Measurements from ENCODE around the gene LRRC75B.
"Not testable (repeated sequence)": the region's sequence is repeated elsewhere in the genome, so short reads cannot be mapped to it uniquely, and the experiment has no call there.

LRRC75B gene

DNA sequence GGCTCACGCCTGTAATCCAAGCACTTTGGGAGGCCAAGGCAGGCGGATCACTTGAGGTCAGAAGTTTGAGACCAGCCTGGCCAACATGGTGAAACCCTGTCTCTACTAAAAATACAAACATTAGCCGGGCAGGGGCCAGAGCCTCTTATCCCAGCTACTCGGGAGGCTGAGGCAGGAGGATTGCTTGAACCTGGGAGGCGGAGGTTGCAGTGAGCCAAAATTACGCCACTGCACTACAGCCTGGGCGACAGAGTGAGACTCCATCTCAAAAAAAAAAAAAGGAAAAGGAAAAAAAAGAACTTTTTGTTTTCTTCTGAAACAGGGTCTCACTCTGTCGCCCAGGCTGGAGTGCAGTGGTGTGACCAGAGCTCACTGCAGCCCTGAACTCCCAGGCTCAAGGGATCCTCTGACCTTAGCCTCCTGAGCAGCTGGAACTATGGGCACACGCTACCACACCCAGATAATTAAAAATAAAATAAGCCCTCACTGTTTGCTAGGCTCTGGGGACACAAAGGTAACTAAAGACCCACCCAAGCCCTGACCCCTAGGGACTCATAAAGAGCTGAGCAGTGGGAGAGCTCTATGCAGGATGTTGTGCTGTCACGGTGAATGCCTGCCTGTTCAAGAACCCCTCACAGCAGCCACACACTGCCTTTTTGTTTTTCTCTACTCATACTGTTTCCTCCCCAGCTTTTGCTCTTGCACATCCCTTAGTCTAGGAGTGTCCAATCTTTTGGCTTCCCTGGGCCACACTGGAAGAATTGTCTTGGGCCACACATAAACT, 40.2 kb downstream of the LRRC75B start:
- H3K36me3 ChIP-seq (ENCODE audit: control insufficient read depth in 2 of 2, insufficient read depth in 1 of 2, low read length in 2 of 2) = peaks cover 6 to 58% of the 10 kb centered on the region in 2 experiments
- peak; percentile 54; the same call in 1 of the 2 replicates for TF ChIP-seq KLF1 (tag by site-specific recombination; IDR thresholded peaks at IDR 0.05)
- TF ChIP-seq, protein P1, sequence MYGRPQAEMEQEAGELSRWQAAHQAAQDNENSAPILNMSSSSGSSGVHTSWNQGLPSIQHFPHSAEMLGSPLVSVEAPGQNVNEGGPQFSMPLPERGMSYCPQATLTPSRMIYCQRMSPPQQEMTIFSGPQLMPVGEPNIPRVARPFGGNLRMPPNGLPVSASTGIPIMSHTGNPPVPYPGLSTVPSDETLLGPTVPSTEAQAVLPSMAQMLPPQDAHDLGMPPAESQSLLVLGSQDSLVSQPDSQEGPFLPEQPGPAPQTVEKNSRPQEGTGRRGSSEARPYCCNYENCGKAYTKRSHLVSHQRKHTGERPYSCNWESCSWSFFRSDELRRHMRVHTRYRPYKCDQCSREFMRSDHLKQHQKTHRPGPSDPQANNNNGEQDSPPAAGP (tag by site-specific recombination; IDR thresholded peaks at IDR 0.05) = 0 out of 2 replicates have a peak, but pooled peaks have one; percentile 17
- 0 out of 2 replicates have a peak, but pooled peaks have one; percentile 24 for TF ChIP-seq GLIS1 (tag by site-specific recombination; IDR thresholded peaks at IDR 0.05)
- POLR2A ChIA-PET = interaction anchor here (1.3 to 4.0 kb wide), 3 partner anchors 9 to 41 kb away, joined by 3 to 33 read pairs (median 4); no protein-coding TSS in a partner anchor
- CTCF ChIA-PET; H3K27ac ChIP-seq (ENCODE audit: extremely low read depth, low read depth, low read length); H3K4me3 ChIP-seq (ENCODE audit: low read depth, low read length); H3K9me3 ChIP-seq (ENCODE audit: control insufficient read depth, insufficient read depth, low read depth, low read length); H3K4me1 ChIP-seq (ENCODE audit: control insufficient read depth, insufficient read depth, low read length): not testable (repeated sequence)

DNA sequence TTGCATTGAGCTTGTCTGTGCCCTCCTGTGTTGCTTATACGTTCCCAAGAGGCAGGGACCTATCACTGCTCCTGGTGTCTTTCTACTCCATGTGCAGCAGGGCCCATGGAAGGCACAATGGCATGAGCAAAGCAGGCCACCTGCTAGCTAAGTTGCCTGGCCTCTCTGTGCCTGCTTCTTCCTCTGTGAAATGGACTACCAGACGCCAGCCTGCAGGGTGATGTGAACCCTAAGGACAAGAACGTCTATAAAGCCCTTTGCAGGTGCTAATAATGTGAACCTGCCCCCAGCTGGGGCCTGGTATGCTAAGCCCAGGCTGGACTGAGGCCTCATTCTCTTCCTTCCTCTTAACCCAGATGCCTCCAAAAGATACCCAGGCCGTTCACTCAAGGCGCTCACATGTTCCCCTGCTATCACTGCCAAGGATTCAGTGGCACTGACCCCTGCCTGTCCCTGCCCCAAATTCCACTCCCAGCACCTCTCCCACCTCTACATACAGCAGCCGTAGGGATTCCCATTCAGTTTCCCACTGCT, 41.9 kb downstream of the LRRC75B start:
- CTCF ChIA-PET = interaction anchor here (0.9 kb wide), 1 partner anchor 24 kb away, joined by 4 read pairs; no protein-coding TSS in a partner anchor

DNA sequence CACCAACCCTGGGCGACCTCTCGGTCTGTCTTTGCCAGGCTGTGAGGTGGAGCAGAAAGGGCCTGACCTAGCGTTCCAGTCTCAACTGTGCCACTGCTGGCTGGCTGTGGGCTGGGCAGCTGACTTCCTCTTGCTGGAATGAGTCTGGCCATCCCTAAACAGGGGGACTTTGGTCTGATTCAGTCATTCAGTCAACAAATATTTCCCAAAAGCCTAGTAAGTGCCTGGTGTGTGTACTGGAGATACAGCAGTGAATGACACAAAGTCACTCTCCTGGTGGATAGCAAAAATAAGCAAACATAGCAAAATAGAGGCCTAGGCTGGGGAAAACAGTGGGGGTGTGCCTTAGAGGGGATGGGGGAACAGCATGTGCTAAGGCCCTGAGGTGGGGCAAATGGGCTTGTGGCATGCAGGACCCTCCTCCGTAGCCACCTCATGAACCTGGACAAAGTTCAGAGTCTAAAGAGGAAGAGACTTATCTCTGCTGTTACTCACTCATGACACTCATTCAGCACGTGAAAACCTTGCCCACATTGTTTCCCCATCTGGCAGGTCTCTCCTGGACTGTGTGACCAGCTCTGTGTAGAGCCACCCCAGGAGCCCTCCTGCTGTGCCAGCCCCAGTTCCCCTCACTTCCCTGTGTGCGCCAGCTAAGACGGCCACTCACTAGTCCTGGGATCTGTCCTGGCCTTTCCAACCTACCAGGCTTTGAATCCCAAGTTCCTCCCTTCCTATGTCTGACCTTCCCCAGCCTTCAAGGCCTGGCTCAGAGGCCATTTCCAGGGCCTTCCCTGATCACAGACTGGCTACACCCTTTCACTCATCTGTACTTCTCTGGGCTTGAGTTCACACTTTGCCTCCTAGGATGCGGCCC, 42.6 kb downstream of the LRRC75B start:
- H3K4me3 ChIP-seq (ENCODE audit: low read depth, low read length) = no peak overlapping the region
- H3K27ac ChIP-seq (ENCODE audit: extremely low read depth, low read depth, low read length) = no peak overlapping the region
- peaks cover 5% of the 10 kb centered on the region; the same call in 1 of the 2 replicates for H3K4me1 ChIP-seq (ENCODE audit: control insufficient read depth, insufficient read depth, low read length)
- peaks cover 0 to 64% of the 10 kb centered on the region in 2 experiments for H3K36me3 ChIP-seq (ENCODE audit: control insufficient read depth in 2 of 2, insufficient read depth in 1 of 2, low read length in 2 of 2)
- TF ChIP-seq ZNF664 (tag by site-specific recombination; IDR thresholded peaks at IDR 0.05) (no peak), YY2 (tag by site-specific recombination; IDR thresholded peaks at IDR 0.05) (no peak), ZNF558 (tag by site-specific recombination; IDR thresholded peaks at IDR 0.05) (no peak), ZNF623 (tag by site-specific recombination; IDR thresholded peaks at IDR 0.05) (peak; percentile 85), ZNF132 (tag by site-specific recombination; IDR thresholded peaks at IDR 0.05; ENCODE audit: borderline replicate concordance) (no peak), ZNF366 (tag by site-specific recombination; conservative IDR thresholded peaks at IDR 0.05) (no peak), ZNF114 (tag by site-specific recombination; IDR thresholded peaks at IDR 0.05) (no peak), GLIS1 (tag by site-specific recombination; IDR thresholded peaks at IDR 0.05) (peak; percentile 47), SALL2 (tag by site-specific recombination; IDR thresholded peaks at IDR 0.05; ENCODE audit: borderline replicate concordance) (no peak), SCRT1 (tag by site-specific recombination; IDR thresholded peaks at IDR 0.05; ENCODE audit: borderline replicate concordance) (no peak), ZNF311 (tag by site-specific recombination; IDR thresholded peaks at IDR 0.05; ENCODE audit: borderline replicate concordance) (no peak), ZIC2 (tag by site-specific recombination; IDR thresholded peaks at IDR 0.05) (peak; percentile 41)
- TF ChIP-seq, protein P2, sequence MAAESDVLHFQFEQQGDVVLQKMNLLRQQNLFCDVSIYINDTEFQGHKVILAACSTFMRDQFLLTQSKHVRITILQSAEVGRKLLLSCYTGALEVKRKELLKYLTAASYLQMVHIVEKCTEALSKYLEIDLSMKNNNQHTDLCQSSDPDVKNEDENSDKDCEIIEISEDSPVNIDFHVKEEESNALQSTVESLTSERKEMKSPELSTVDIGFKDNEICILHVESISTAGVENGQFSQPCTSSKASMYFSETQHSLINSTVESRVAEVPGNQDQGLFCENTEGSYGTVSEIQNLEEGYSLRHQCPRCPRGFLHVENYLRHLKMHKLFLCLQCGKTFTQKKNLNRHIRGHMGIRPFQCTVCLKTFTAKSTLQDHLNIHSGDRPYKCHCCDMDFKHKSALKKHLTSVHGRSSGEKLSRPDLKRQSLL (tag by site-specific recombination; IDR thresholded peaks at IDR 0.05) = no peak
- CTCF ChIA-PET = no interaction called here
- H3K9me3 ChIP-seq (ENCODE audit: control insufficient read depth, insufficient read depth, low read depth, low read length) = no peaks in the 10 kb centered on the region
- POLR2A ChIA-PET = interaction anchor here (0.7 kb wide), 1 partner anchor 11 kb away, joined by 3 read pairs; no protein-coding TSS in a partner anchor

More for the DNA sequence above, 41.9 kb downstream of the LRRC75B start:
- peaks cover 5% of the 10 kb centered on the region; the same call in 1 of the 2 replicates for H3K4me1 ChIP-seq (ENCODE audit: control insufficient read depth, insufficient read depth, low read length)
- no peak overlapping the region for H3K27ac ChIP-seq (ENCODE audit: extremely low read depth, low read depth, low read length)
- peaks cover 0 to 62% of the 10 kb centered on the region in 2 experiments for H3K36me3 ChIP-seq (ENCODE audit: control insufficient read depth in 2 of 2, insufficient read depth in 1 of 2, low read length in 2 of 2)
- POLR2A ChIA-PET = no interaction called here
- H3K9me3 ChIP-seq (ENCODE audit: control insufficient read depth, insufficient read depth, low read depth, low read length) = no peaks in the 10 kb centered on the region
- no peak overlapping the region for H3K4me3 ChIP-seq (ENCODE audit: low read depth, low read length)
- no peak for TF ChIP-seq ZBTB20 (tag by site-specific recombination; IDR thresholded peaks at IDR 0.05)
- no peak for TF ChIP-seq HOXA7 (CRISPR knock-in tag; IDR thresholded peaks at IDR 0.05; ENCODE audit: borderline replicate concordance)

Data from HEK293 (cell line).